Liver (tissue), 3 donors: ENCODE measurements around the gene PPP1R10.

Experiments
- FOXA1 ChIP-seq: IDR thresholded peaks from 2 replicates; pipeline ENCODE4 v1.6.1; 2016; ENCODE audit warnings: antibody characterized with exemption
- FOXA2 ChIP-seq: IDR thresholded peaks from 2 replicates; pipeline ENCODE4 v1.6.1; 2016; ENCODE audit warnings: antibody characterized with exemption
- HNF4A ChIP-seq, 2 donors: conservative IDR thresholded peaks; 2 replicates each; pipeline ENCODE4 v1.6.1; 2016; ENCODE audit warnings: antibody characterized with exemption in 2 of 2, mild to moderate bottlenecking in 2 of 2
- JUND ChIP-seq, 2 donors: IDR thresholded peaks; 2 replicates each; pipeline ENCODE4 v1.6.1; 2016; ENCODE audit warnings: antibody characterized with exemption in 2 of 2
- NR2F2 ChIP-seq: IDR thresholded peaks from 2 replicates; pipeline ENCODE4 v1.6.1; 2016; ENCODE audit warnings: antibody characterized with exemption
- RAD21 ChIP-seq, 2 donors: IDR thresholded peaks; 2 replicates each; pipeline ENCODE4 v1.6.1; 2016; ENCODE audit warnings: antibody characterized with exemption in 2 of 2, mild to moderate bottlenecking in 2 of 2
- REST ChIP-seq: IDR thresholded peaks from 2 replicates; pipeline ENCODE4 v1.6.1; 2016; ENCODE audit warnings: antibody characterized with exemption, mild to moderate bottlenecking
- SP1 ChIP-seq: IDR thresholded peaks from 2 replicates; pipeline ENCODE4 v1.6.1; 2018; ENCODE audit warnings: antibody characterized with exemption, mild to moderate bottlenecking
- TAF1 ChIP-seq: conservative IDR thresholded peaks from 2 replicates; pipeline ENCODE4 v1.6.1; 2016; ENCODE audit warnings: antibody characterized with exemption, mild to moderate bottlenecking
- YY1 ChIP-seq: IDR thresholded peaks from 2 replicates; pipeline ENCODE4 v1.6.1; 2016; ENCODE audit warnings: antibody characterized with exemption, mild to moderate bottlenecking
- TF ChIP-seq, protein P1 (sequence below): fragments of 150-350 bp; IDR thresholded peaks from 2 replicates; pipeline ENCODE4 v1.5.1; 2017; ENCODE audit warnings: improper control_type of control experiment, low read depth, low read length; ENCODE audit not compliant: missing input control
- TF ChIP-seq, protein P2 (sequence below): IDR thresholded peaks from 2 replicates; pipeline ENCODE4 v1.6.1; 2016; ENCODE audit warnings: antibody characterized with exemption
- TF ChIP-seq, protein P3 (sequence below): IDR thresholded peaks from 2 replicates; pipeline ENCODE4 v1.6.1; 2016; ENCODE audit warnings: antibody characterized with exemption
- TF ChIP-seq, protein P4 (sequence below): IDR thresholded peaks from 2 replicates; pipeline ENCODE4 v1.6.1; 2016; ENCODE audit warnings: antibody characterized with exemption
- donor health status: healthy.
- donor health status: healthy.

- TF ChIP-seq JUND (IDR thresholded peaks at IDR 0.05) (no peak), RAD21 (IDR thresholded peaks at IDR 0.05) (no peak), SP1 (no peak), HNF4A (conservative IDR thresholded peaks at IDR 0.05) (no peak), YY1 (no peak), TAF1 (no peak), FOXA2 (no peak), FOXA1 (no peak), REST (no peak), NR2F2 (no peak)
- TF ChIP-seq, protein P1, sequence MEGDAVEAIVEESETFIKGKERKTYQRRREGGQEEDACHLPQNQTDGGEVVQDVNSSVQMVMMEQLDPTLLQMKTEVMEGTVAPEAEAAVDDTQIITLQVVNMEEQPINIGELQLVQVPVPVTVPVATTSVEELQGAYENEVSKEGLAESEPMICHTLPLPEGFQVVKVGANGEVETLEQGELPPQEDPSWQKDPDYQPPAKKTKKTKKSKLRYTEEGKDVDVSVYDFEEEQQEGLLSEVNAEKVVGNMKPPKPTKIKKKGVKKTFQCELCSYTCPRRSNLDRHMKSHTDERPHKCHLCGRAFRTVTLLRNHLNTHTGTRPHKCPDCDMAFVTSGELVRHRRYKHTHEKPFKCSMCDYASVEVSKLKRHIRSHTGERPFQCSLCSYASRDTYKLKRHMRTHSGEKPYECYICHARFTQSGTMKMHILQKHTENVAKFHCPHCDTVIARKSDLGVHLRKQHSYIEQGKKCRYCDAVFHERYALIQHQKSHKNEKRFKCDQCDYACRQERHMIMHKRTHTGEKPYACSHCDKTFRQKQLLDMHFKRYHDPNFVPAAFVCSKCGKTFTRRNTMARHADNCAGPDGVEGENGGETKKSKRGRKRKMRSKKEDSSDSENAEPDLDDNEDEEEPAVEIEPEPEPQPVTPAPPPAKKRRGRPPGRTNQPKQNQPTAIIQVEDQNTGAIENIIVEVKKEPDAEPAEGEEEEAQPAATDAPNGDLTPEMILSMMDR = no peak
- TF ChIP-seq, protein P2, sequence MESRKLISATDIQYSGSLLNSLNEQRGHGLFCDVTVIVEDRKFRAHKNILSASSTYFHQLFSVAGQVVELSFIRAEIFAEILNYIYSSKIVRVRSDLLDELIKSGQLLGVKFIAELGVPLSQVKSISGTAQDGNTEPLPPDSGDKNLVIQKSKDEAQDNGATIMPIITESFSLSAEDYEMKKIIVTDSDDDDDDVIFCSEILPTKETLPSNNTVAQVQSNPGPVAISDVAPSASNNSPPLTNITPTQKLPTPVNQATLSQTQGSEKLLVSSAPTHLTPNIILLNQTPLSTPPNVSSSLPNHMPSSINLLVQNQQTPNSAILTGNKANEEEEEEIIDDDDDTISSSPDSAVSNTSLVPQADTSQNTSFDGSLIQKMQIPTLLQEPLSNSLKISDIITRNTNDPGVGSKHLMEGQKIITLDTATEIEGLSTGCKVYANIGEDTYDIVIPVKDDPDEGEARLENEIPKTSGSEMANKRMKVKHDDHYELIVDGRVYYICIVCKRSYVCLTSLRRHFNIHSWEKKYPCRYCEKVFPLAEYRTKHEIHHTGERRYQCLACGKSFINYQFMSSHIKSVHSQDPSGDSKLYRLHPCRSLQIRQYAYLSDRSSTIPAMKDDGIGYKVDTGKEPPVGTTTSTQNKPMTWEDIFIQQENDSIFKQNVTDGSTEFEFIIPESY = no peak
- TF ChIP-seq, protein P3, sequence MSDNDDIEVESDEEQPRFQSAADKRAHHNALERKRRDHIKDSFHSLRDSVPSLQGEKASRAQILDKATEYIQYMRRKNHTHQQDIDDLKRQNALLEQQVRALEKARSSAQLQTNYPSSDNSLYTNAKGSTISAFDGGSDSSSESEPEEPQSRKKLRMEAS = no peak
- TF ChIP-seq, protein P4, sequence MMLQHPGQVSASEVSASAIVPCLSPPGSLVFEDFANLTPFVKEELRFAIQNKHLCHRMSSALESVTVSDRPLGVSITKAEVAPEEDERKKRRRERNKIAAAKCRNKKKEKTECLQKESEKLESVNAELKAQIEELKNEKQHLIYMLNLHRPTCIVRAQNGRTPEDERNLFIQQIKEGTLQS = no peak
These were observed 17.3 kb downstream of the PPP1R10 start for GRCh38 chr6:30599625-30600324.
